ENCODE data around the gene ENPP1.

GRCh38 chr6:131910219-131910589 is 102.4 kb downstream of the ENPP1 start:
- TF ChIP-seq POLR2A (IDR thresholded peaks at IDR 0.05; ENCODE audit: low read depth, low read length) (no peak), CTCF (conservative IDR thresholded peaks at IDR 0.05; ENCODE audit: low read depth, low read length) (no peak), BHLHE40 (IDR thresholded peaks at IDR 0.05; ENCODE audit: low read depth, low read length) (no peak), RCOR1 (IDR thresholded peaks at IDR 0.05; ENCODE audit: insufficient replicate concordance, low read length) (no peak), SMC3 (IDR thresholded peaks at IDR 0.05; ENCODE audit: low read depth, low read length) (no peak), MAFK (IDR thresholded peaks at IDR 0.05; ENCODE audit: low read depth, low read length) (no peak), MXI1 (IDR thresholded peaks at IDR 0.05; ENCODE audit: borderline replicate concordance, low read depth, low read length) (no peak), ELK1 (IDR thresholded peaks at IDR 0.05; ENCODE audit: borderline replicate concordance, low read depth, low read length) (no peak), MAZ (IDR thresholded peaks at IDR 0.05; ENCODE audit: borderline replicate concordance, low read depth, low read length) (no peak), NFE2L2 (IDR thresholded peaks at IDR 0.05; ENCODE audit: low read depth, low read length) (no peak), CEBPB (IDR thresholded peaks at IDR 0.05; ENCODE audit: low read depth, low read length) (no peak)

All from IMR-90 (cell line).